ENCODE measurements around the gene DBH.

- TF ChIP-seq CTCF (conservative IDR thresholded peaks at IDR 0.05; ENCODE audit: low read depth, low read length) (no peak), EZH2 (IDR thresholded peaks at IDR 0.05; ENCODE audit: borderline replicate concordance, low read depth, low read length, poor library complexity, severe bottlenecking) (no peak)
Measured at GRCh38 chr9:133674091-133674490, 37.9 kb downstream of the DBH start.
